NB4 (cell line): ENCODE measurements around the gene CRIM1.

Experiments
- POLR2A ChIP-seq: IDR thresholded peaks from 2 replicates; pipeline ENCODE4 v1.6.1; 2011; ENCODE audit warnings: mild to moderate bottlenecking; ENCODE audit not compliant: insufficient read length; ENCODE audit errors: extremely low read depth
- TF ChIP-seq, protein P1 (sequence below): IDR thresholded peaks from one replicate; pipeline ENCODE4 v1.5.1; 2012; ENCODE audit warnings: low read depth, low read length

DNA sequence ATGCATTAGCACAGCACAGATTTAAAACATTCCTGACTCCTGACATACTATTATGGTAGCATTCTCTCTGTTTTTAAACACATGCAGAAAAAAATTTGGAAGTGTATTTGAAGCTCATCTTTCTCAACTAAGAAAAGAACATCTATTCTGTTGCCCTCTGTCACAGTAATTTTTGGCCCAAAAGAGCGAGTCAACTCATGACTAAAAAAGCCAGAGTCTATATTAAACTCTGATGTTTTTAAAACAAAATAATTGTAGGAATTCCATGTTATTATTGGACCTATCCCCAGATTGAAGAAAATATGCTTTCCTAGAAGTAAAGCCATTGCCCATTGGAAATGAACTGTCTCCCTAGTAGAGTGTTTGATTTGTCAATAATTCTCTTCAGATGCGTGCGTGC lies 96.7 kb downstream of the CRIM1 start:
- no peak for TF ChIP-seq POLR2A
- TF ChIP-seq, protein P1, sequence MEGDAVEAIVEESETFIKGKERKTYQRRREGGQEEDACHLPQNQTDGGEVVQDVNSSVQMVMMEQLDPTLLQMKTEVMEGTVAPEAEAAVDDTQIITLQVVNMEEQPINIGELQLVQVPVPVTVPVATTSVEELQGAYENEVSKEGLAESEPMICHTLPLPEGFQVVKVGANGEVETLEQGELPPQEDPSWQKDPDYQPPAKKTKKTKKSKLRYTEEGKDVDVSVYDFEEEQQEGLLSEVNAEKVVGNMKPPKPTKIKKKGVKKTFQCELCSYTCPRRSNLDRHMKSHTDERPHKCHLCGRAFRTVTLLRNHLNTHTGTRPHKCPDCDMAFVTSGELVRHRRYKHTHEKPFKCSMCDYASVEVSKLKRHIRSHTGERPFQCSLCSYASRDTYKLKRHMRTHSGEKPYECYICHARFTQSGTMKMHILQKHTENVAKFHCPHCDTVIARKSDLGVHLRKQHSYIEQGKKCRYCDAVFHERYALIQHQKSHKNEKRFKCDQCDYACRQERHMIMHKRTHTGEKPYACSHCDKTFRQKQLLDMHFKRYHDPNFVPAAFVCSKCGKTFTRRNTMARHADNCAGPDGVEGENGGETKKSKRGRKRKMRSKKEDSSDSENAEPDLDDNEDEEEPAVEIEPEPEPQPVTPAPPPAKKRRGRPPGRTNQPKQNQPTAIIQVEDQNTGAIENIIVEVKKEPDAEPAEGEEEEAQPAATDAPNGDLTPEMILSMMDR, result no peak
